Body of pancreas (tissue), 4 donors: ENCODE data around the gene ABCA8.

ENCODE experiments used
- POLR2A ChIP-seq, 3 donors: fragments of 450-650 bp; IDR thresholded peaks; one replicate each; pipeline ENCODE4 v1.6.1; 2016; ENCODE audit warnings: antibody characterized with exemption in 3 of 3, mild to moderate bottlenecking in 2 of 3
- TF ChIP-seq, protein P1 (sequence below), 7 experiments: fragments of 450-650 bp in 4 of 7; fragments of 200-600 bp in 3 of 7; sonication (generic) in 3 of 7; IDR thresholded peaks; one replicate each; pipeline ENCODE4 v1.5.1; 2016 to 2019; ENCODE audit warnings: antibody characterized with exemption in 7 of 7

- TF ChIP-seq, protein P1, sequence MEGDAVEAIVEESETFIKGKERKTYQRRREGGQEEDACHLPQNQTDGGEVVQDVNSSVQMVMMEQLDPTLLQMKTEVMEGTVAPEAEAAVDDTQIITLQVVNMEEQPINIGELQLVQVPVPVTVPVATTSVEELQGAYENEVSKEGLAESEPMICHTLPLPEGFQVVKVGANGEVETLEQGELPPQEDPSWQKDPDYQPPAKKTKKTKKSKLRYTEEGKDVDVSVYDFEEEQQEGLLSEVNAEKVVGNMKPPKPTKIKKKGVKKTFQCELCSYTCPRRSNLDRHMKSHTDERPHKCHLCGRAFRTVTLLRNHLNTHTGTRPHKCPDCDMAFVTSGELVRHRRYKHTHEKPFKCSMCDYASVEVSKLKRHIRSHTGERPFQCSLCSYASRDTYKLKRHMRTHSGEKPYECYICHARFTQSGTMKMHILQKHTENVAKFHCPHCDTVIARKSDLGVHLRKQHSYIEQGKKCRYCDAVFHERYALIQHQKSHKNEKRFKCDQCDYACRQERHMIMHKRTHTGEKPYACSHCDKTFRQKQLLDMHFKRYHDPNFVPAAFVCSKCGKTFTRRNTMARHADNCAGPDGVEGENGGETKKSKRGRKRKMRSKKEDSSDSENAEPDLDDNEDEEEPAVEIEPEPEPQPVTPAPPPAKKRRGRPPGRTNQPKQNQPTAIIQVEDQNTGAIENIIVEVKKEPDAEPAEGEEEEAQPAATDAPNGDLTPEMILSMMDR (IDR thresholded peaks at IDR 0.05) = no peak
- TF ChIP-seq POLR2A (IDR thresholded peaks at IDR 0.05) = no peak
Measured at GRCh38 chr17:68981288-68981687, 26.1 kb upstream of the ABCA8 start.
